ENCODE measurements around the gene CPNE8.

- TF ChIP-seq, protein P1, sequence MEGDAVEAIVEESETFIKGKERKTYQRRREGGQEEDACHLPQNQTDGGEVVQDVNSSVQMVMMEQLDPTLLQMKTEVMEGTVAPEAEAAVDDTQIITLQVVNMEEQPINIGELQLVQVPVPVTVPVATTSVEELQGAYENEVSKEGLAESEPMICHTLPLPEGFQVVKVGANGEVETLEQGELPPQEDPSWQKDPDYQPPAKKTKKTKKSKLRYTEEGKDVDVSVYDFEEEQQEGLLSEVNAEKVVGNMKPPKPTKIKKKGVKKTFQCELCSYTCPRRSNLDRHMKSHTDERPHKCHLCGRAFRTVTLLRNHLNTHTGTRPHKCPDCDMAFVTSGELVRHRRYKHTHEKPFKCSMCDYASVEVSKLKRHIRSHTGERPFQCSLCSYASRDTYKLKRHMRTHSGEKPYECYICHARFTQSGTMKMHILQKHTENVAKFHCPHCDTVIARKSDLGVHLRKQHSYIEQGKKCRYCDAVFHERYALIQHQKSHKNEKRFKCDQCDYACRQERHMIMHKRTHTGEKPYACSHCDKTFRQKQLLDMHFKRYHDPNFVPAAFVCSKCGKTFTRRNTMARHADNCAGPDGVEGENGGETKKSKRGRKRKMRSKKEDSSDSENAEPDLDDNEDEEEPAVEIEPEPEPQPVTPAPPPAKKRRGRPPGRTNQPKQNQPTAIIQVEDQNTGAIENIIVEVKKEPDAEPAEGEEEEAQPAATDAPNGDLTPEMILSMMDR (IDR thresholded peaks at IDR 0.05): no peak
- TF ChIP-seq EP300 (IDR thresholded peaks at IDR 0.05) (no peak), POLR2A (IDR thresholded peaks at IDR 0.05) (no peak)
Observed at GRCh38 chr12:38919191-38919590, 13.8 kb upstream of the CPNE8 start.

Data from ovary (tissue), 3 donors.